GM21576 (cell line): ENCODE results near the gene RALGAPA1.
A peak's percentile ranks its signal among the peaks of the same experiment; 100 is the strongest.
"Not testable (repeated sequence)": the region's sequence is repeated elsewhere in the genome, so short reads cannot be mapped to it uniquely, and the experiment has no call there.

ENCODE experiments used
- ATAC-seq: cut with Tn5 transposase; IDR thresholded peaks from one replicate; pipeline ENCODE4 v1.9.1; 2021; ENCODE audit warnings: mild to moderate bottlenecking, moderate library complexity; ENCODE audit not compliant: unreplicated experiment

The RALGAPA1 gene

DNA sequence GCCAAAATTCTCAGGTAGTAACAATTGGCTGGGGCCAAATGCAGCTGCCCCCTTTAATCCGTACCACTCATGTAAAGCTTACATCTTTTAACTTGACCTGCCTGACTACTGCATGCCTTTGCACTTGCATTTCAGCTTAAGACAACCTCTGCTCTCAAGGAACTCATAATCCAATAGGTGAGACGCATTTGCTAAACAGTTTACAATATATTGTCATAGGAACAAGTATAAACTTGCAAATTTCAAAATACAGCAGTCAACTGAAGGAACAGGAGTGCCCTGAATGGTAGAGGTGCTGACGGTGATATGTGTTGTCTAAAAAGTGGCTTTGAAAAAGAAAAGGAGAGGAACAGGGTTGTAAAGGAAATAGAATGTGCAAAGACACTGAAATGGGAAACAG lies 13.4 kb upstream of the RALGAPA1 start:
- no peak for ATAC-seq

DNA sequence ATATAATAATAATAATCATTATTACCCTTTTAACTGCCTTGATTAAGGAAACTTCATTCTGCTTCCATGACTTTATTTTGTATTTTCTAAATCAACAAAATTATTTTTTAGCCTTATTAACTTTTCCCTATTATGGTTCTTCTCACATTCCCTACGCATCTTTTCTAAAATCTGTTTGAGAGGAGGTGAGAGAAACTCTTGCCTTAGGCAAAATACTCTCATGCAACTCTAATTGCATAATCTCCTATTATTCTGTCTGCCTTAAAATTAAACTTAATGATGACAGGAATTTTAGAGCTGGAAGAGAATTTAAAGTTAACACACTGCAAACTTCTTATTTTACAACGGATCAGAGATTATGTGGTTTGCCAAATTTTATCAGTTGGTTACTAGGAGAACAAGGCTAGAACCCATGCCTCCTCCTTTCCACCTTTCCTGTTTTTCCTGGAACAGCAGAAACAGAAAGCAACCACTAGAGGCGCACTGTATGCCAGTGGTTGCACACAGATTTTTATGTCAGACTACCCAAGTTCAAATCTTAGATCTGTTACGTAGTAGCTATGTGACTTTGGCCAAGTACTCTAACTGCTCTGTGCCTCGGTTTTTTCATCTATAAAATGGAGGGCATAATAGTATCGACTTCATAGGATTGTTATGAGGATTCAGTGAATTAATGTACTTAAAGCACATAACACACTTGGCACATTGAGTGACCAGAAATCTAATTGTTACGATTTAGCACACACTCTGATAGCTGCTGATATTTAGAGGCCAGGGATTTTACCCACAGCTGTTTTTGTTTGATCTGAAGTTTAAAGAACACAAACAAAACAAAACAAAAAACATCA lies 12.7 kb upstream of the RALGAPA1 start:
- ATAC-seq, result no peak

DNA sequence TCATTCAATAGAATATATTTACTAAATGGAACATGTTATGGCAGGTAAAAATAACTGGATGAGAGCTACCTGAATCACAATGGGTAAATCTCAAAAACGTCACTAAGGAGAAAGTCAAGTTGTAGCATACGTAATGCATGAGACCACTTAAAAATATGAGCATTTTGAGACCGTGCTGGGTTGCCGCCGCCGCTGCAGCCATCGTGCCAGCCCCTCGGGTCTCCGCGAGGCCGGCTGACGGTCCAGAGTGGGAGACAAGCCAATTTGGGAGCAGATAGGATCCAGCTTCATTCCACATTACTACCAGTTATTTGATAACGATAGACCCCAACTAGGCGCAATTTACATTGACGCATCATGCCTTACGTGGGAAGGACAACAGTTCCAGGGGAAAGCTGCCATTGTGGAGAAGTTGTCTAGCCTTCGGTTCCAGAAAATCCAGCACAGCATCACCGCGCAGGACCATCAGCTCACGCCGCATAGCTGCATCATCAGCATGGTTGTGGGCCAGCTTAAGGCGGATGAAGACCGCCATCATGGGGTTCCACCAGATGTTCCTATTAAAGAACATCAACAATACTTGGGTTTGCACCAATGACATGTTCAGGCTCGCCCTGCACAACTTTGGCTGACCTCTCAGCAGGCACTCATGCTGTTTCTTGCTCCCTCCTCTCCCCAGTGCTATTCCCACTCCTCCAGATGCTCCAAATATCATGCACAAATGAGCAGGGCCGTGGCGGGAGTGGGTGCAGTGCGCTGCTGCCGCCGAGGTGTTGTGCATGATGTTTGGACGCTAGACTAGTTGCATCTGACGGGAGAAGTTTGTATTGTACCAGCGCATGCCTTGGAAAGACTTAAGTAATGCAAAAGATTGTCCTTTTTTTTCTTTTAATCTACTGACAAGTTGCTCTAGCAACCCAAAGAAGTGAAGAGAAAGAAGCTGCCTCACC lies 10.8 kb upstream of the RALGAPA1 start:
- ATAC-seq, result no peak

DNA sequence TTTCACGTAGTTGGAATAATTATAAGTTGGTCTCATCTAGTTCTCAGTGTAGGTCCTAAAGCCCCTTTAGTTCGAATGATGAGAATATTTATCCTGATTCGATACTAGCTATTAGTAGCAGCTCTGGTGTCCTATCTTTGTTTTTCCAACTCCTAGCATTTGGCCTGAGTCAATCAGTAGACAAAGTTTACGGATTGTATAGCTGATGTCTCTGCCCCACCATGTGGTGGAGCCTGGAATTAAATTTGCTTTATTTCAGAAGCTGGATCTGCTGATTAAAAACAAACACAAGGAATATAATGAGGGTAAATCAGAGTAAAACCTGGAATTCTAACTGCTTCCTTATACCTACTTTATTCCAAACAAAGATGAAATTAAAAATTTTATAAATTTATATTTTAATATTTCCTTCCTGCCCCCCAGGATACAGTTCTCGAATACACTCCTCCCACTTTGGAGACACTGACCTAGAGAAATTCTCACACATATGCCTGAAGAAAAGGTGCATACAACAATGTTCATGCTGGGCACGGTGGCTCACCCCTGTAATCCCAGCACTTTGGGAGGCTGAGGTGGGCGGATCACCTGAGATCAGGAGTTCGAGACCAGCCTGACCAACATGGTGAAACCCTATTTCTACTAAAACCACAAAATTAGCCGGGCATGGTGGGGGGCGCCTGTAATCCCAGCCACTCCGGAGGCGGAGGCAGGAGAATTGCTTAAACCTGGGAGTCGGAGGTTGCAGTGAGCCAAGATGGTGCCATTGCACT lies 9.4 kb upstream of the RALGAPA1 start:
- ATAC-seq, result no peak

DNA sequence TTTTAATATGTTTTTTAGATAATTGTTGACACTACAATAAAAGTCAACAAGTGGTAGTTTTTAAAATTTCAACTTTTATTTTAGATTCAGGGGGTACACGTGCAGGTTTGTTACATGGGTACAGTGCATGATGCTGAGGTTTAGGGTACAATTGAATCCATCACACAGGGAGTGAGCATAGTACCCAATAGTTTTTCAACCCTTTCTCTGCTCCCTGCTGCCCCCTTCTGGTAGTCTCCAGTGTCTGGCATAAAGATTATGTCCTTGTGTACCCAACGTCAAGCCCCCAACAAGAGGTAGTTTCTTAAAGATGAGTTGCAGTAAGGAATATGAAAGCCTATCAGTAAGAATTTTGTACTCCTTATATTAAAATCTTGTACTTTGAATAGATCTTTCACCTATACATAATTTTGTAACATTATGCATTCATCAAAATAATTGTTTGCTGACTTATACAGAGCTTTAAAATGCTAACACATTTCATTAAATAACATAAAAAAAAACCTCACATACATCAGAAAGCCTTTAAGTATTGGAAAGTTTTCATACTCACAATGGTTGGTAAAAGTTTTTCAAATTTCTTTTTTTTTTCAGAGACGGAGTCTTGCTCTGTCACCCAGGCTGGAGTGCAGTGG lies 5.4 kb upstream of the RALGAPA1 start:
- peak; percentile 81 for ATAC-seq

DNA sequence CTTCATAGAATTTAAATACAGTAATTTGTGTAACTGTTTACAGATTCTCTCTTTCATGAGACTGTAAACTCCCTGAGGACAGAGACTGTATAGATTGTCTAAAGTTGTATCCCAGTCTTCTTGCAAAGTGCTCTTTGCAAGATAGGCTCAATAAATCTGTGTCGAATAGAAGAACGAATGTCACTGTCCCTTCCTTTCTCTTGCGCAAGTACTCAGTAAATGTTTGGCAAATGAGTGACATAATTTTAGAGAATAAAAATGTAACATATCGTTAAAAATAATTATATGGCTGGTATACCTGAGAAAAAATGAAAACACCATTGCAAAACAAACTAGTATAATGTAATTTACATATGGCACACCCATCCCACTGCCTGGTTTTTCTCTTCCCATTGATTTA lies 1.9 kb upstream of the RALGAPA1 start:
- no peak for ATAC-seq

DNA sequence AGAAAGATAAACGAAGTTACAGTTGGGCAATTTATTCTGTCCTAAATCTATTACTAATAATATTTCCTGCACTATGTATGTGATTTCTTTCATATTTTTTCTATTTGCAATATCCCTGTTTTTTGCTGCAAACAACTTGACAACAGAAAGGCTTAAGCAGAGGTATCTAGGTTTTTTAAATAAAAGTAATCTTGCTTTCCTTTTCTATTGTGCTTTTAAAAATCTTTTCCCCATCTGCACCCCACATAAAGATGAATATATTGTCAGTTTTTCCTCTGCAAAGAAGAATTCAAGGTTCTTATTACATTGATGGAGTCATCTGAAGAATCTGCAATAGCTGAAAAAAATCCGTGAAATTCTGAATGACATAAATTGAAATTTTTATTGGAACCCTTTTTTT lies 502 bp upstream of the RALGAPA1 start:
- ATAC-seq, result no peak

DNA sequence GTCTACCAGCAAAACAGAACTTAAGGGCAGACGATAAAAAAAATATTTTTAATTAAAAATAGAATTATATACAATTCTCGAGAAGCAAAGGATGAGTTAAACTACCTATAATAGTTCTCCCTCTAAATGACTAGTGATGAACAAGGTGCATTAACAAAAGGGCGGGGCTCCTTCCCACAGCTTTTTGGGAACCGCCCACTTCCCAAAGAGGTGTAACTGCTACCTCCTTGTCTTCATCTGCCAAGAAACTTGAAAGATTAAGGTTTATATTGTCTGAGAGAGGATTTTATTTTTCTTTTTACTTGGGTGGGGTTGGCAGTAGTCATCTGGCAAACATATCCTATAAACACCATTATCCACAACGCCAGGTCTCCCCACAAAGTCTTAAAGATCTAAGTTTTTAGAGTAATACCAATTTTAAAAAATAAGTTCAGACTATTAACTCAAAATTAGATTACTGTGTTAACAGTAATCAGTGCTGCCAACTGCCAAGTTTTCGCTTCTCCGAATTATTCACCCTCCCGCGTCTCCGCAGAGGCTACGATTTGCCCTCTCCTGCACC lies 938 bp downstream of the RALGAPA1 start:
- no peak for ATAC-seq

DNA sequence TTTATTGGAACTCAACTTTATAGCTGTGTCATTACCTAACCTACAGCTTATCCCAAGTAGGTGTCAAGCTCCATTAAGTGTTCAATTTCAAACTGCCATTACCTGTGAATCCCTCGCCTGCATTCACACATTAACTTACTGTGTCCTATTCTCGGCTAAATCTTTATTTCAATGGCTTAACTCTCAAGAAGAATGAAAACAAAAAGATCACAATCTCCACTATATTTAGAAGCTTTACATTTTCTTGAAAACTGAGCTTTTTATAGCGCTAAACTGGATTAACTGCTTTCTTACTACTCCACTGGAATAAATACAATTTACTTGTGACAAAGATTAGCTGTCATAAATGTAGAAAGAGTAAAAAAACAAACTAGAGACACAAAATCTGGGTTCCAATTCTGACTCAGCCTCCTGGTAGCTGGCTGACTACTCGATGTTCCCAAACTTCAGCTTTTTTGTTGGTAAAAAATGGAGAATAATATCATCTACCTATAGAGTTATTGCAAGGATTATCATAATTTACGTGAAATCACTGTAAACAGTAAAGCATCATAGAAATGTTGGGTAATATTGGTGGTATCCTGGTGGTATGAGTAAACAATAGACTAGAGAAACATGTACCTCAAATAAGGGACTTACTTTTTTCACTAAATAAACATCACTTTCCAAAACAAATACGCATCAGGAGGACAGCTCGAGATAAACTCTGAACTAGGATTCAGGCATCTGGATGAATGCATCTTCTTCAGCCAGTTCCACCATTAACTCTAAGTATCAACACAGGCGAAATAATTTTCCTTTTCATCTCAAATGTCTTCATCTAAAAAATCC lies 1.7 kb downstream of the RALGAPA1 start:
- no peak for ATAC-seq

DNA sequence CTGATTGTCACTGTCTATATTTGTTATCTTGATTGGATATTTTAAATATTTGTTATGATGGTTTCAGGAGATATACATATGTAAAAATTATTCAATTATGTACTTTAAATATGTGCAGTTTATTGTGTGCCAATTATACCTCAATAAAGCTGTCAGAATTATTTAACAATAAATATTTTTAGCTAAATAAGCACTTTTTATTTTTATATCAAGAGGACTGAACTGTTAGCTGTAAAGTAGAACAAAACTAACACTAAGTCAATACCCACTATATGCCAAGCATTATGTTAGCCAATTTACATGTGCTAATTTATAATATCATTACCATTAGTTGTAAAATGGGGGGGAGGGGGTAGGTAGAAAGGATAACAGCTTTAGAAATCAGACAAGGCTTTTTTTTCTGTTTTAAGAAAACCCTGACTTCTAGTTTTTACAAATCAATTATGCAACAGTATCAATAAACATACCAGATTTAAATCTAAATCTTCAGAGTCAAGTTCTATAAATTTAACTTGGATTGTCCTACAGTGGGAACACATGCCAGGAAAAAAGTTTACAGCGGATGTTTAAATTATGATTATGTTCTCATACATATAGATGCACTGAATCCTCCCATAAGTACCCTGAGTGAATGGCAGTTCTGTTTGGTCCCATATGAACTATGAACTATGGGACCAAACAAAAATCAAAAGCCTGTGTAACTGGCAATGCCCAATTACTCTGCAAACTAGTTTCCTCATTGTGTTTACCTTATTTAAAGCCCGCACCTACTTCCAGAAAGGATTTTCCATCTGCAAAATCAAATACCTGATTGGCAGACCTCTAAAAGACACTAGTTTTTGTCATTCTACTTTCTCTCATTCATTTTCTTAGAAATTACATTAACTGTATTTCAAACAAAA lies 2.8 kb downstream of the RALGAPA1 start:
- ATAC-seq, result no peak

DNA sequence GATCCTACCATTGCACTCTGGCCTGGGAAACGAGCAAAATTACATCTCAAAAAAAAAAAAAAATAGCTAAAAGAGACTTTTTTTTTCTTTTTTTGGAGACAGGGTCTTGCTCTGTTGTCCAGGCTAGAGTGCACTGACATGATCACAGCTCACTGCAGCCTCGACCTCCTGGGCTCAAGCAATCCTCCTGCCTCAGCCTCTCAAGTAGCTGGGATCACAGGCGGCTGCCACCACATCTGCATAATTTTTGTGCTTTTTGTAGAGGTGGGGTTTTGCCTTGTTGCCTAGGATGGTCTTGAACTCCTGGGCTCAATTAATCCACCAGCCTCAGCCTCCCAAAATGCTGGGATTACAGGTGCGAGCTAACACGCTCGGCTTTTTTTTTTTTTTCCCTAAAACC lies 11.3 kb downstream of the RALGAPA1 start:
- no peak for ATAC-seq

DNA sequence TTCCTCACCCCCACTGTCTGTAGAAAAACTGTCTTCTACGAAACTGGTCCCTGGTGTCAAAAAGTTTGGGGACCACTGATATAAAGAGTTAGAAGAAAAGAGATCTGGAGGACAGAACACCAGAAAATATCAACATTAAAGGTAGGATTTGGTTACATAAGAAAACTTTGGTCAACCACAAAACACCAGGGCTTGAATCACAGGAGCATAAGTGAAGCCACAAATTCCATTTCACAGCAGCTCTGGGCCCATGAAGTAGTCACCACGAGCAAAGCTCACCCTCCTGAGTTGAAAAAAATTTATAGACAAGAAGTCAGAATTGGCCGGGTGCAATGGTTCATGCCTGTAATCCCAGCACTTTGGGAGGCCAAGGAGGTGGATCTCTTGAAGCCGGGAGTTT lies 19.4 kb downstream of the RALGAPA1 start:
- ATAC-seq, result no peak

DNA sequence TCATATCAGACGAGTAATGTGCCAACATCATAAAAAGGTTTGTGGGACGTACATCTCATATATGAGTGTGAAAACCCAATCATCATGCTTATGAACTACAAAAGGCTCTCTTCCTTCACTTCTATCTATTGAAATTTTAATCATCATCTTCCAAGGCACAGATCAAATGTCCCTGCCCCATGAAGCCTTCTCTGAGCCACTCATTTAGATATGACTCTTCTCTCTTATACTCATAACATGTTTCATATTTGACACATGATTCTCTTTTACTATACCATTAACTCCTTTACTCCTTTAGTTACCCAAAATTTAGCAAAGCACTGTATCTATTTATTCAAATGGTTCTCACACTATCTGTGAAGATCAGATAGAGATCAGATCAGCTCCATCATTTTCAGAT lies 22.2 kb downstream of the RALGAPA1 start:
- no peak for ATAC-seq

DNA sequence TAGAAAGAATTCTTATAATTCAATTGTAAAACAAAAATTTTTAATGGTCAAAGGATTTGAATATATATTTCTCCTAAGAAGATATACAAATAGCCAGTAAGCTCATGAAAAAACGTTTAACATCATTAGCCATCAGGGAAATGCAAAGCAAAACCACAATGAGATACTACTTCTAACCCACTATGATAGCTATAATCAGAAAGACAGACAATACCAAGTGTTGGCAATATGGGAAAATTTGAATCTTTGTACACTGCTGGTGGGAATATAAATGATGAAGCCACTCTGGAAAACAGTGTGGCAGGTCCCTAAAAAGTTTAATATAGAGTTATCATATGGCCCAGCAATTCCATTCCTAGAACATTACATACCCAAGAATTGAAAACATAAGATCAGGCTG lies 25.4 kb downstream of the RALGAPA1 start:
- no peak for ATAC-seq

DNA sequence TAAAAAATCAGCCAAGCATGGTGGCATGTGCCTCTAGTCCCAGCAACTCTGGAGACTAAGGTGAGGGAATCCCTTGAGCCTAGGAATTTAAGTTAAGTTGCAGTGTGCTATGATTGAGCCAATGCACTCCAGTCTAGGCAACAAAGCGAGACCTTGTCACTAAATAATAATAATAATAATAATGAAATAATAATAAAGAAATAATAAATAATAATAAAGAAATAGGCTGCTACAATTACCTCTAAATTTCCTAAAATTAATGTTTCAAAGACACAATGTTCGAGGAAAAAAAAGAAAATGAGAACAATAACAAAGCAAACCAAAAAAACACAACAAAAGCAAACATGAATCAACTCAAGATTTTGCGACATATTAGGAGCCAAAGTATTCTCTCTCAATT lies 29.7 kb downstream of the RALGAPA1 start:
- no peak for ATAC-seq

DNA sequence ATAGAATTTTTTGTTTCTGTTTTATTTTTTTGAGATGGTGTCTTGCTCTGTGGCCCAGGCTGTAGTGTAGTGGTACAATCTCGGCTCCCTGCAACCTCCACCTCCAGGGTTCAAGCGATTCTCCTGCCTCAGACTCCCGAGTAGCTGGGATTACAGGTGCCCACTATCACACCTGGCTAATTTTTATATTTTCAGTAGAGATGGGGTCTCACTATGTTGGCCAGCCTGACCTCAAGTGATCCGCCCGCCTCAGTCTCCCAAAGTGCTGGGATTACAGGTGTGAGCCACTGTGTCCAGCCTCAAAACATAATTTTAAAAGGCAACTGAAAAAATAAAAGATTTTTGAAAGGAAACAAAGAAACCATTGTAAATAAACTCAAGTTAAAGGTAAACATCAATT lies 31.5 kb downstream of the RALGAPA1 start:
- not testable (repeated sequence) for ATAC-seq

DNA sequence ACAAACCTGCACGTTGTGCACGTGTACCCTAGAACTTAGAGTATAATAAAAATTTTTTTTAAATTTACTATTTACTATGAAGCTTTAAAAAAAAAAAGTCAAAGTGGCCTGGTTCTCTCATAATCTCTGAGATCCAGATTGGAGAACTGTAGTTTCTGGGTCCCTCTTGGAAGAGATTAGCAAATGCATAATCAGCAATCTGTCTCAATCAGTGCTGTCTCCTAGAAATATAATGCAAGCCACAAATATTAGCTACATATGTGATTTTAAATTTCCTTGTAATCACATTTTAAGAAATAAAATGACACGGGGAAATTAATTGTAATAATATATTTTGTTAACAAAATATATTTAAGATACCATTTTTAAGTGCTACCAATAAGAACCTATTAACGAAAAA lies 32.3 kb downstream of the RALGAPA1 start:
- ATAC-seq, result no peak

DNA sequence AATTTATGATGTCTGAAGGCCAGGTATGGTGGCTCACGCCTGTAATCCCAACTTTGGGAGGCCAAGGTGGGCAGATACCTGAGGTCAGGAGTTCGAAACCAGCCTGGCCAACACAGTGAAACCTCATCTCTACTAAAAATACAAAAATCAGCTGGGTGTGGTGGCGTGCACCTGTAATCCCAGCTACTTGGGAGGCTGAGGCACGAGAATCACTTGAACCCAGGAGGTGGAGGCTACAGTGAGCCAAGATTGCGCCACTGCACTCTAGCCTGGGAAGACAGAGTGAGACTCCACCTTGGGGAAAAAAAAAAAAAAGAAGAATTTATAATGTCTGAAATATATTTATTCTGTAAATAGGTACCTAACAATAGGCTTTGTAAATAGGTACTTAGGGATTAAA lies 33.0 kb downstream of the RALGAPA1 start:
- ATAC-seq, result not testable (repeated sequence)

DNA sequence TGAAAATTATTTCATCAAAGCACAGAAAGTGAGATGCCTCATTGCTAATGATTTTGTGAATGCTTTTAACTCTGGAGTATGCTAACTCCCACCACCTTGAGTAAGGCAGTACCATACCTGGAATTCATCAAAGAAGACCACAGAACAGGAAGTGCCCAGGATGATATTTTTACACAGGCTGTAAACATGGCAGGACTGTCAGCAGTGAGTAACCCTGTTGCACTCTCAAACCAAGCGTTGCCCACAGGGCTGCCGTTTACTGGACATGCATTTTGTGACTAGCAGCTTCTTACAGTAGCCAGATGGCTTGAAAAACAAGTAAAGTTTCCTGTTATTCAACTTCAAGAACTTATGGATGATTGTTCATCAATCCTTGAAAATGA lies 42.4 kb downstream of the RALGAPA1 start:
- ATAC-seq, result no peak
